Mesodermal cell (in vitro differentiated cells): ENCODE results near the gene FANCC.
A peak's percentile ranks its signal among the peaks of the same experiment; 100 is the strongest.

Experiments used
- H3K27ac ChIP-seq: 2 replicates; pipeline ENCODE4 v1.7.0; 2013; ENCODE audit warnings: mild to moderate bottlenecking, low read depth, low read length, moderate library complexity; ENCODE audit not compliant: severe bottlenecking
- H3K36me3 ChIP-seq: 2 replicates; pipeline ENCODE4 v1.7.1; 2013; ENCODE audit warnings: mild to moderate bottlenecking, low read length, moderate library complexity; ENCODE audit not compliant: control insufficient read depth, insufficient read depth
- H3K4me1 ChIP-seq: one replicate; pipeline ENCODE4 v1.7.1; 2013; ENCODE audit warnings: mild to moderate bottlenecking, low read length; ENCODE audit not compliant: insufficient read depth, control insufficient read depth, poor library complexity, severe bottlenecking
- H3K4me3 ChIP-seq: 2 replicates; pipeline ENCODE4 v1.7.0; 2013; ENCODE audit warnings: low read length, control low read depth, mild to moderate bottlenecking; ENCODE audit not compliant: insufficient read depth, poor library complexity, severe bottlenecking; ENCODE audit errors: extremely low read depth
- H3K9me3 ChIP-seq: 2 replicates; pipeline ENCODE4 v1.7.1; 2013; ENCODE audit warnings: mild to moderate bottlenecking, low read length, moderate library complexity; ENCODE audit not compliant: control insufficient read depth
- whole genome bisulfite sequencing, 2 experiments: methylation state at CpG; one replicate each; pipeline ENCODE4 v1.1.5; 2013; ENCODE audit warnings: missing lambda C conversion rate in 2 of 2; ENCODE audit not compliant: insufficient coverage in 2 of 2; 5-methylcytosine and 5-hydroxymethylcytosine counted together

FANCC gene

GRCh38 chr9:95327239-95327865, 9.8 kb upstream of the FANCC start:
- no CpG with 5 or more reads among the region's 1 CpG for WGBS, 2 experiments

DNA sequence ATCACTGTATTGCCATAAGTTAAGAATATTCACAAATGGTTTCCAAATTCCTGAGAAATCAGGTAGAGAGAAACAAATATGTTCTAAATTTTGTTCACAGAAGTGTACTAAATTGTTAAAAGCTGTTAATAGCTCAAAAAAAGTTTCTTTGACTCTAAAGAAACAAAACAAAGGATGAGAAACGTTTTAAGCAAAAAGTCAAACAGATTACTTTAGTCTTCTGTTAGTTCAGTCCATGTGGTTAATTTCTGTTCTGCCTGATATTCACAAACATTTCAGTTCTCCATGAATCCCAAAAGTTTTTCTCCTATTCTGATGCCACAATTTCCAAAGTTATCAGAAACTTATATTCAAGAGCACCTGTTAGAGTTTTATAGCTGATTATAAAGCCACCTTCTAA, 7.7 kb upstream of the FANCC start:
- Histone ChIP-seq H3K36me3 (no peaks in the 10 kb centered on the region), H3K4me1 (no peaks in the 10 kb centered on the region), H3K4me3 (no peak overlapping the region), H3K27ac (no peak overlapping the region), H3K9me3 (peaks cover 22% of the 10 kb centered on the region)
- WGBS, 2 experiments: 67% methylated on average over 1 of the region's 1 CpG; no CpG with 5 or more reads in 1 of the 2 experiments

More at GRCh38 chr9:95327239-95327865, 9.8 kb upstream of the FANCC start:
- peaks cover 29% of the 10 kb centered on the region for H3K9me3 ChIP-seq
- no peak overlapping the region for H3K4me3 ChIP-seq
- H3K36me3 ChIP-seq: no peaks in the 10 kb centered on the region
- no peaks in the 10 kb centered on the region for H3K4me1 ChIP-seq
- no peak overlapping the region for H3K27ac ChIP-seq

DNA sequence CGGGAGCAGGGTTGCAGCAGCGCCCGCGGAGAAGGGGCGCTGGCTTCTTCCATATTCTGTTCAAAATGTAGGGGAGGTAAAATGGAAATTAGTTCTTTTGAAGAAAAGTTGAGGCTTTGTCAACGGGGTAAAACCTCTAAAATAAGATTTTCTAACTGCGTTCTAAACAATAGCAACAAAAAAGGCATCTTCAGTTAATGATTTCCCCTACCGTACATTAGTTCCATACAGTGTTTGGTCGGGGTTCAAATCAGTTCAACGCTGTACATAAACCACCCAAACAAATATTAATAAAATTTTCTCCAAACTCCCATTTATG, 343 bp upstream of the FANCC start:
- no peaks in the 10 kb centered on the region for H3K9me3 ChIP-seq
- no peaks in the 10 kb centered on the region for H3K4me1 ChIP-seq
- peak overlapping the region; percentile 100 for H3K27ac ChIP-seq
- H3K36me3 ChIP-seq: no peaks in the 10 kb centered on the region
- WGBS, 2 experiments: 7 to 40% methylated on average over 2 to 7 of the region's 10 CpGs
- H3K4me3 ChIP-seq: peak overlapping the region; percentile 56

- H3K9me3 ChIP-seq: no peaks in the 10 kb centered on the region
- no peaks in the 10 kb centered on the region for H3K36me3 ChIP-seq
- H3K27ac ChIP-seq: peak overlapping the region; percentile 100
- peak overlapping the region; percentile 56 for H3K4me3 ChIP-seq
- H3K4me1 ChIP-seq: no peaks in the 10 kb centered on the region
- WGBS, 2 experiments: 0 to 1% methylated on average over 12 to 18 of the region's 22 CpGs
These were observed 753 bp downstream of the FANCC start for GRCh38 chr9:95316794-95317118.

GRCh38 chr9:95316274-95316673, 1.2 kb downstream of the FANCC start:
- 10 to 18% methylated on average over 1 to 2 of the region's 3 CpGs for WGBS, 2 experiments
- Histone ChIP-seq H3K27ac (peak overlapping the region; percentile 100), H3K36me3 (no peaks in the 10 kb centered on the region)

DNA sequence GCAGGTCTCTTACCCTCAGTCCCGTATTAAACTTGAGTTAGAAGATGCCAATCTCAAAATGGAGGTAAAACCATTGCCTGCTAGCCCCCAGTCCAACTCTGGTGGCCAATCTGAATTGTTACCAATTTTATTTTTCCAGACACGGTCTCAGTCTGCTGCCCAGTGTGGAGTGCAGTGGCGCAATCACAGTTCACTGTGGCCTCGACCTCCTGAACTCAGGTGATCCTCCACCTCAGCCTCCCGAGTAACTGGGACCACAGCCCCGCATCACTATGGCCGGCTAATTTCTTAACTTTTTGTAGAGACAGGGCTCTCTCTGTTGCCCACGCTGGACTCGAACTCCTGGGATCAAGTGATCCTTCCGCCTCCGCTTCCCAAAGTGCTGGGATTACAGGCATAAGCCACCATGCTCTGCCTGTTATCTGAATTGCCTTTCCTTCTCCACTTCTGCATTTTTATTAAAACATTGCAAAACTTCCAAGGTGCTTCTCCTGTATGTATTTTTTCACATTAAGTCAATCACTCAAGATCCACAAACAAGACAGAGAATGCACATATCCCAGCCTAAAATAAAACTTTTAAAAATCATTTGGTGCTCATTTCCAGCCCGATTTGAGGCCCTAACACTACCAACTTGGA, 2.3 kb downstream of the FANCC start:
- Histone ChIP-seq H3K9me3 (no peaks in the 10 kb centered on the region), H3K27ac (no peak overlapping the region), H3K4me3 (no peak overlapping the region), H3K4me1 (no peaks in the 10 kb centered on the region), H3K36me3 (no peaks in the 10 kb centered on the region)
- 94 to 96% methylated on average over 11 to 12 of the region's 12 CpGs for WGBS, 2 experiments

More at GRCh38 chr9:95316274-95316673, 1.2 kb downstream of the FANCC start:
- H3K4me3 ChIP-seq: peak overlapping the region; percentile 56
- H3K9me3 ChIP-seq: no peaks in the 10 kb centered on the region
- H3K4me1 ChIP-seq: no peaks in the 10 kb centered on the region

- no peak overlapping the region for H3K27ac ChIP-seq
- 43 to 60% methylated on average over 17 to 22 of the region's 29 CpGs for WGBS, 2 experiments
- H3K36me3 ChIP-seq: no peaks in the 10 kb centered on the region
- peak overlapping the region; percentile 21 for H3K4me3 ChIP-seq
- no peaks in the 10 kb centered on the region for H3K9me3 ChIP-seq
- no peaks in the 10 kb centered on the region for H3K4me1 ChIP-seq
These were observed 4.5 kb downstream of the FANCC start for GRCh38 chr9:95313010-95313498.

DNA sequence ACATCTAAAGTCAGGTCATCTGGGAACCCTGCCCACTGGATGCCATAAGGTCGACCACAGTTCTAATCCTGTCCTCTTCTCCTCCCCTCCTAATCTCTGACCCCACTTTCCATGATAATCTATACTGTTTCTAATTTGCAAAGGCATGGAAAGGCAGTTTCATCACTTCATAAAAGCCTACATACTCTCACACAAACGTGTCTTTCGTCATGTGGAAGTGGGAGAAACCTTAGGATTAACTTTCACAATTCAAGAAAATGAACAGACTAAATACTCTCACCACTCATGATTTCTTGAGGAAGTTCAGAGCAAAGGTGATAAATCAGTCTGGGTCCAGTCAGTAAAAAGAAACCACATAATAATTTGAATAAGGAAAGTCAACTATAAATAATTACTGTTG, 5.5 kb downstream of the FANCC start:
- H3K36me3 ChIP-seq: no peaks in the 10 kb centered on the region
- 95 to 100% methylated on average over 1 to 3 of the region's 3 CpGs for WGBS, 2 experiments

DNA sequence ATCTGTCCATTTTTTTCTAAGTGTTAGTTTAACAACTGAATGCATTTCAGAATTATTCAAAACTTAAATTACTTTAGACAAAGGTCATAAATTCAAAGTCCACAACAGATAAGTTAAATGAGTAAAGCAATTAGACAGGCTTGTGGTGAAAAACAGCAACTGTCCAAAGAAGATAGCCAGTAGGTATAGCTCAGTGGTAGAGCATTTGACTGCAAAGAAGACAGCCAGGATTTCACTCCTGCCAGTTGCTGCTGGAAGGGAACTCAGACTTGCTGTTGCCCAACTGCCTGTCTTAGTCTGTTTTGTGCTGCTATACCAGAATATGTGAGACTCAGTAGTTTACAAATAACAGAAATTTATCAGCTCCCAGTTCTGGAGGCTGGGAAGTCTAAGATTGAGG, 10.0 kb downstream of the FANCC start:
- H3K9me3 ChIP-seq: no peaks in the 10 kb centered on the region
- no peak overlapping the region for H3K4me3 ChIP-seq
- no peaks in the 10 kb centered on the region for H3K36me3 ChIP-seq
- no peak overlapping the region for H3K27ac ChIP-seq
- H3K4me1 ChIP-seq: peaks cover 9% of the 10 kb centered on the region

More for the DNA sequence above, 5.5 kb downstream of the FANCC start:
- H3K4me3 ChIP-seq: no peak overlapping the region
- no peak overlapping the region for H3K27ac ChIP-seq
- no peaks in the 10 kb centered on the region for H3K9me3 ChIP-seq
- no peaks in the 10 kb centered on the region for H3K4me1 ChIP-seq

GRCh38 chr9:95306819-95307218, 10.7 kb downstream of the FANCC start:
- WGBS, 2 experiments: 84 to 90% methylated on average over 3 to 6 of the region's 6 CpGs
- H3K36me3 ChIP-seq: no peaks in the 10 kb centered on the region
- H3K27ac ChIP-seq: no peak overlapping the region
- peaks cover 9% of the 10 kb centered on the region for H3K4me1 ChIP-seq
- no peaks in the 10 kb centered on the region for H3K9me3 ChIP-seq
- H3K4me3 ChIP-seq: no peak overlapping the region

DNA sequence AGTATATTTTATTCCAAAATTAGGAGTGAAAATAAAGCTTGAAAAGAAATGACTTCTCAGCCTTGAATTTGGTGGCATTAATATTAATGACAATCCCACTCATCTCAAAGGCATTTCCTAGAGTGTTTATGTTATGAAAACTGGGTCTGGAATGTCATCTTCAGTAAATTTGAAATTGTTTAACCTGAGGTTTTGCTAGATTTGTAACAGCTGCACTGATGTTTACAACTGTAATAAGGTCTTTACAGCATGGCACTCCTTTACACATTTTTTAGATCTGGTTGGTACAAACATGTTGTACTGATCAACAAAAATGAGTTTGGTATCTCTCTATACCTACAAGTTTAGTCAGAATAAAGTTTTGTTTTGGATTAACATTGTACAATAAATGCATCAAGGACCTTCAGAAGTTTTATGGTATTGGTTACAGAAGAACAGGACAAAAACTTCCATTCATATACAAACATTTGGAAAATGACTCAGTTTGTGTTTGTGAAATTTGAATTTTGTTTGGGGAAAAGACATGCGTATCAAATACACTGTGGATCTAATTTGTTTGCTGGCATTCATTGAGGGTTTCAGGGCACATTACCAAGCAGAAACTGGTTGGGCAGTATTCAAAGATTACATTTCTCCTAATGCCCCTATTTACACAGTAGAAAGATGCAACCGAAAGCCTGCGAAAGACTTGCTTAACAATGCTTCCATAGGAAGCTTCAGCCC, 11.6 kb downstream of the FANCC start:
- Histone ChIP-seq H3K9me3 (no peaks in the 10 kb centered on the region), H3K27ac (no peak overlapping the region)

More for the DNA sequence above, 11.6 kb downstream of the FANCC start:
- Histone ChIP-seq H3K4me1 (peaks cover 9% of the 10 kb centered on the region), H3K4me3 (no peak overlapping the region), H3K36me3 (no peaks in the 10 kb centered on the region)
- 86 to 87% methylated on average over 2 of the region's 3 CpGs for WGBS, 2 experiments
